KMS-11 (cell line): Measurements from ENCODE around the gene SETBP1.

ENCODE experiments used
- H2AFZ ChIP-seq: fragments of 200-600 bp; sonication (generic); 2 replicates; pipeline ENCODE4 v1.6.1; 2016; ENCODE audit warnings: antibody characterized with exemption, mixed run types, low read depth
- H3K27ac ChIP-seq: fragments of 200-600 bp; sonication (generic); 2 replicates; pipeline ENCODE4 v1.6.1; 2016; ENCODE audit warnings: mild to moderate bottlenecking, mixed run types
- H3K27me3 ChIP-seq: fragments of 200-600 bp; sonication (generic); 2 replicates; pipeline ENCODE4 v1.6.1; 2017; ENCODE audit warnings: mild to moderate bottlenecking, low read depth, mixed run types, moderate library complexity; ENCODE audit not compliant: insufficient read depth
- H3K36me3 ChIP-seq: fragments of 200-600 bp; sonication (generic); 2 replicates; pipeline ENCODE4 v1.6.1; 2017; ENCODE audit warnings: mild to moderate bottlenecking, mixed run types; ENCODE audit not compliant: insufficient read depth
- H3K4me1 ChIP-seq: fragments of 200-600 bp; sonication (generic); 2 replicates; pipeline ENCODE4 v1.6.1; 2016; ENCODE audit warnings: mild to moderate bottlenecking, low read depth, mixed run types; ENCODE audit not compliant: poor library complexity, severe bottlenecking
- H3K4me2 ChIP-seq: fragments of 200-600 bp; sonication (generic); 2 replicates; pipeline ENCODE4 v1.7.0; 2016; ENCODE audit warnings: mild to moderate bottlenecking, mixed run types
- H3K4me3 ChIP-seq: fragments of 200-600 bp; sonication (generic); IDR thresholded peaks from 2 replicates; pipeline ENCODE4 v1.6.1; 2017; ENCODE audit warnings: low read depth, low read length, mixed read lengths; ENCODE audit not compliant: insufficient read depth
- H3K79me2 ChIP-seq: fragments of 200-600 bp; sonication (generic); 2 replicates; pipeline ENCODE4 v1.6.1; 2016; ENCODE audit warnings: low read depth, mixed run types; ENCODE audit not compliant: insufficient read depth
- H3K9ac ChIP-seq: fragments of 200-600 bp; sonication (generic); 2 replicates; pipeline ENCODE4 v1.6.1; 2016; ENCODE audit warnings: mild to moderate bottlenecking, mixed run types
- H4K20me1 ChIP-seq: fragments of 200-600 bp; sonication (generic); 2 replicates; pipeline ENCODE4 v1.6.1; 2016; ENCODE audit warnings: mild to moderate bottlenecking, mixed run types; ENCODE audit not compliant: insufficient read depth
- CTCF ChIP-seq: fragments of 200-600 bp; sonication (generic); conservative IDR thresholded peaks from 2 replicates; pipeline ENCODE4 v1.6.1; 2017; ENCODE audit warnings: low read depth, mild to moderate bottlenecking, antibody characterized with exemption, low read length, moderate library complexity, mixed read lengths

SETBP1 gene

GRCh38 chr18:45083226-45083855 lies 402.7 kb downstream of the SETBP1 start:
- no peak overlapping the region for H3K4me3 ChIP-seq
- no peak for TF ChIP-seq CTCF
- H3K27ac ChIP-seq: no peak overlapping the region
- no peaks in the 10 kb centered on the region for H3K36me3 ChIP-seq
- no peak overlapping the region for H3K9ac ChIP-seq
- no peak overlapping the region for H3K4me2 ChIP-seq
- H4K20me1 ChIP-seq: no peaks in the 10 kb centered on the region
- H3K27me3 ChIP-seq: no peaks in the 10 kb centered on the region
- no peaks in the 10 kb centered on the region for H3K4me1 ChIP-seq
- no peak overlapping the region for H2AFZ ChIP-seq
- H3K79me2 ChIP-seq: no peaks in the 10 kb centered on the region

- no peaks in the 10 kb centered on the region for H3K4me1 ChIP-seq
- H2AFZ ChIP-seq: no peak overlapping the region
- H4K20me1 ChIP-seq: no peaks in the 10 kb centered on the region
- no peak overlapping the region for H3K9ac ChIP-seq
- no peaks in the 10 kb centered on the region for H3K36me3 ChIP-seq
- TF ChIP-seq CTCF: no peak
- H3K79me2 ChIP-seq: no peaks in the 10 kb centered on the region
- H3K4me2 ChIP-seq: no peak overlapping the region
- H3K4me3 ChIP-seq: no peak overlapping the region
- no peak overlapping the region for H3K27ac ChIP-seq
- H3K27me3 ChIP-seq: no peaks in the 10 kb centered on the region
These were observed 403.5 kb downstream of the SETBP1 start for GRCh38 chr18:45084206-45084605.

GRCh38 chr18:45085916-45086624 lies 405.4 kb downstream of the SETBP1 start:
- Histone ChIP-seq H3K27ac (no peak overlapping the region), H3K79me2 (no peaks in the 10 kb centered on the region), H3K4me3 (no peak overlapping the region), H3K9ac (no peak overlapping the region), H3K36me3 (no peaks in the 10 kb centered on the region), H4K20me1 (no peaks in the 10 kb centered on the region), H3K27me3 (no peaks in the 10 kb centered on the region), H3K4me1 (no peaks in the 10 kb centered on the region), H2AFZ (no peak overlapping the region), H3K4me2 (no peak overlapping the region)
- no peak for TF ChIP-seq CTCF

- Histone ChIP-seq H4K20me1 (no peaks in the 10 kb centered on the region), H3K27me3 (no peaks in the 10 kb centered on the region), H2AFZ (no peak overlapping the region), H3K9ac (no peak overlapping the region), H3K4me3 (no peak overlapping the region), H3K79me2 (no peaks in the 10 kb centered on the region), H3K4me1 (no peaks in the 10 kb centered on the region), H3K36me3 (no peaks in the 10 kb centered on the region), H3K27ac (no peak overlapping the region), H3K4me2 (no peak overlapping the region)
- TF ChIP-seq CTCF: no peak
These were observed 406.1 kb downstream of the SETBP1 start for GRCh38 chr18:45086777-45087176.
